Spinal cord (tissue), 10 donors: Measurements from ENCODE around the gene ZNF516. TPM values are rescaled to one million over a fixed set of nuclear protein-coding genes. Genes with fewer than 3 reads are reported as not detected.

ENCODE experiments used
- DNase-seq, 6 donors: peaks; one replicate each; pipeline versions ENCODE4 v3.0.0 to v3.0.0-alpha.2; 2013 to 2015; ENCODE audit warnings: low spot score in 6 of 6, low read depth in 4 of 6
- H3K27ac ChIP-seq: one replicate; pipeline ENCODE4 v1.5.1; 2013; ENCODE audit warnings: low read depth, low read length, control low read depth
- H3K27me3 ChIP-seq: one replicate; pipeline ENCODE4 v1.6.1; 2013; ENCODE audit warnings: low read length; ENCODE audit not compliant: control insufficient read depth, insufficient read depth
- H3K36me3 ChIP-seq: one replicate; pipeline ENCODE4 v1.6.1; 2013; ENCODE audit warnings: low read length; ENCODE audit not compliant: control insufficient read depth, insufficient read depth
- H3K4me1 ChIP-seq: one replicate; pipeline ENCODE4 v1.6.1; 2013; ENCODE audit warnings: low read length; ENCODE audit not compliant: control insufficient read depth, insufficient read depth
- H3K4me3 ChIP-seq: one replicate; pipeline ENCODE4 v1.5.1; 2013; ENCODE audit warnings: low read depth, low read length, control low read depth
- H3K9me3 ChIP-seq: one replicate; pipeline ENCODE4 v1.6.1; 2013; ENCODE audit warnings: low read length; ENCODE audit not compliant: control insufficient read depth, insufficient read depth
- WGBS: methylation state at CpG from one replicate; pipeline ENCODE4 v1.1.5; 2013; ENCODE audit warnings: missing lambda C conversion rate; ENCODE audit not compliant: insufficient coverage; 5-methylcytosine and 5-hydroxymethylcytosine counted together
- polyA plus RNA-seq, 2 donors: library from polyadenylated mRNA; unstranded; fragments of 120-200 nt; gene quantifications; one replicate each; pipeline ENCODE4 v1.2.1, GENCODE V29; 2013; ENCODE audit not compliant: insufficient read length in 2 of 2
- total RNA-seq, 2 donors: library from RNA; depleted of rRNA in 1 of 2; stranded (reverse); fragments of 120-200 nt in 1 of 2; fragments of >200 nt in 1 of 2; gene quantifications; one replicate each; pipeline versions ENCODE4 v1.2.3 to v1.2.4, GENCODE V29; 2013 to 2014
- donor health status: healthy.

Gene ZNF516
- total and polyA plus RNA-seq, 4 donors: 25.1 to 33.8 (median 28.0) TPM

GRCh38 chr18:76368271-76368670, 126.8 kb downstream of the ZNF516 start:
- H3K9me3 ChIP-seq: no peaks in the 10 kb centered on the region
- no peaks in the 10 kb centered on the region for H3K27me3 ChIP-seq
- H3K36me3 ChIP-seq: peaks cover 21% of the 10 kb centered on the region
- H3K4me3 ChIP-seq: no peak overlapping the region
- no peak overlapping the region for H3K27ac ChIP-seq
- DNase-seq: peak in 1 of 6 donors; percentile 47
- H3K4me1 ChIP-seq: peaks cover 13% of the 10 kb centered on the region
- WGBS: 60% methylated on average over 1 of the region's 3 CpGs

DNA sequence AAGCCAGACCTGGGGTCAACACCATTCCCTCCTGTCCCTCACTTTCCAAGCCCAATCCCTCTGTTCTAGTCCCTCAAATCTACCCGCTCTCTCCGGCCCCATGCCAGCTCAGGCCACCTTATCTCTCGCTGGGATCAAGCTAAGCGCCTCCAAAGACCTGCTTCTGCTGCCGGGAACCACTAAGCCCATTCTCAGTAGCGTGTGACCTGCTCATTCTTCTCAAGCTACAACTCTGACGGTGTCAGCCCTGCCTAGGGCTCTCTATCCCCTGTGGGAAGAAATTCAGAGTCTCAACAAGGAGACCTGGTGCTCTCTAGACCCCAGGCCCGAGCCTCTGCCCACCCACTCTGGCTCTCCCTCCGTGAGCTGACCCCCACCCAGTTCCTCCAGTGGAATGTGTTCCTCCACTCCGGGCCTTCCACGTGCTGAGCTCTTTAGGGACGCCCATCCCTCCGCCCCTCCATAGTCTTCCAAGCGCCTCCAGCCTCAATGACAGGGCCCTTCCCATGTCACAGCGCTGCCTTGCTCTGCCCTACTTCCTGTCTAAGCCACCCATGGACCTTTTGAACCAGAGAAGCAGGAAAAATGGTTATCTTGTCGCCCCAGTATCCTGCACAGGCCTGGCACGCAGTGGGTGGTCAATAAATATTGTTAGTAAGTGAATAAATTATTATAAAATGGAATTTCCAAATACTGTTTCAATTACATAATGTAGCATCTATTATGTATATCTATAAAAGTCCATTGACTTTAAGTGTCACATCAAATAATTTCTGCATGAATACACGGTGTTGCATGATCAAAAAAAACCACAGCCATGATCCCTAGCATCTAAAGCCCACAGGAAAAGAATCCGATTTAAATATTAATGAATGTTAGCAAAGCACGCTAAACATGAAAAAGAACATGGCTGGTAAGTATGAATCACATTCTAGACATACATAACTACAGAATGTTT, 127.6 kb downstream of the ZNF516 start:
- Histone ChIP-seq H3K4me1 (peaks cover 13% of the 10 kb centered on the region), H3K27ac (no peak overlapping the region), H3K27me3 (no peaks in the 10 kb centered on the region), H3K36me3 (peaks cover 21% of the 10 kb centered on the region), H3K9me3 (no peaks in the 10 kb centered on the region), H3K4me3 (no peak overlapping the region)
- peak in 1 of 6 donors; percentile 24 for DNase-seq
- 96% methylated on average over 13 of the region's 20 CpGs for WGBS

GRCh38 chr18:76365561-76365960, 129.5 kb downstream of the ZNF516 start:
- no peak overlapping the region for H3K27ac ChIP-seq
- H3K4me3 ChIP-seq: no peak overlapping the region
- peaks cover 12% of the 10 kb centered on the region for H3K36me3 ChIP-seq
- no peaks in the 10 kb centered on the region for H3K27me3 ChIP-seq
- DNase-seq: no peak
- 73% methylated on average over 2 of the region's 10 CpGs for WGBS
- H3K4me1 ChIP-seq: no peaks in the 10 kb centered on the region
- no peaks in the 10 kb centered on the region for H3K9me3 ChIP-seq

DNA sequence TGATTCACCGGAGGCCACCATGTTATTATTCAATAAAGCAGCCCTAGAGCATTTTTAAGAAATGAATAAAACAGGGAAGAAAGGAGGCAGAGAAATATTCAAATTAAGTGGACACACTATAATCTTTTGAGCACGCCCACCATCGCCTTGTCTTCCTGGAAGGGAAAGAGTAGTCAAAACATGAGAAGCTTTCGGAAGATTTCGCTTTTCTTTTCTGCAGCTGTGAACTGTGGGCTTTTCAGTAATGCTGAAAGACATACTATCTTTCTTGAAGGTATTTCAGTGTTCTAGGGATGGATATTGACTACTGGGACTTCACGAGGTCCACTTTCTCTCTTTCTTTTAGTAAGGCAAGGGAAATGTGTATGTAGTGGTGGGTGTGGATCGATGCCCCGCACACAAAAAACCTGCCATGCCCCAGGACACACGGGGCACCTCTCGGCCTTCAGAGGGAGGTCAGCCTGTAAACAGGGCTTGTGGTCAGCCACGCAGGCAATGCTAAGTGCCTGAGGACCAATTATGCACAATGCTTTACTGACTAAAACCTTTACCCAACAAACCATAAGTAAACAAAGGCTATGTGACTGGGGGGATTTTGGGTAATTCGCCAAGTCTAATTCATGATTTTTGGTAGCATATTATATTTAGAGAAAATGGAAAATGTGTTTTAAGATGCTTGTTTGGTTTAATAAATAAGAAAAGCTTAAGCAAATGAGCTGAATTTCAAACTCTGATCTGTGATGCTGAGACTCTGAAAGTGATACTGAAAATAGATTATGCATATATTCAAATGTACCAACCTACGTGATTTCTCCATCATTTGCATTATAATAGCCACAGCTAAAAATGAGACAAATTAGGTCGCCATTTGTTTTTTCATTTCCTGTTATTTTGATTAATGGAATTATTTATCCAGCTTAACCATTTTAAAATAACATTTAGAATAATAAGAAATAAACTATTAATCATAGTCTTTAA, 130.5 kb downstream of the ZNF516 start:
- no peak overlapping the region for H3K4me3 ChIP-seq
- peak in 1 of 6 donors; percentile 17 for DNase-seq
- H3K4me1 ChIP-seq: no peaks in the 10 kb centered on the region
- no peak overlapping the region for H3K27ac ChIP-seq
- H3K27me3 ChIP-seq: no peaks in the 10 kb centered on the region
- peaks cover 12% of the 10 kb centered on the region for H3K36me3 ChIP-seq
- H3K9me3 ChIP-seq: no peaks in the 10 kb centered on the region
- 100% methylated on average over 3 of the region's 14 CpGs for WGBS

- Histone ChIP-seq H3K27me3 (no peaks in the 10 kb centered on the region), H3K4me3 (no peak overlapping the region), H3K9me3 (no peaks in the 10 kb centered on the region), H3K36me3 (peaks cover 17% of the 10 kb centered on the region), H3K4me1 (peaks cover 3% of the 10 kb centered on the region), H3K27ac (no peak overlapping the region)
- DNase-seq: no peak
- 84% methylated on average over 8 of the region's 12 CpGs for WGBS
These were observed 131.5 kb downstream of the ZNF516 start for GRCh38 chr18:76363436-76364120.

- peak in 1 of 6 donors; percentile 72 for DNase-seq
- no peak overlapping the region for H3K27ac ChIP-seq
- WGBS: 74% methylated on average over 3 of the region's 7 CpGs
- H3K9me3 ChIP-seq: no peaks in the 10 kb centered on the region
- no peaks in the 10 kb centered on the region for H3K27me3 ChIP-seq
- peaks cover 6% of the 10 kb centered on the region for H3K4me1 ChIP-seq
- H3K36me3 ChIP-seq: peaks cover 17% of the 10 kb centered on the region
- H3K4me3 ChIP-seq: no peak overlapping the region
These were observed 132.4 kb downstream of the ZNF516 start for GRCh38 chr18:76362676-76363075.

GRCh38 chr18:76361219-76361618, 133.8 kb downstream of the ZNF516 start:
- H3K4me3 ChIP-seq: no peak overlapping the region
- WGBS: 83% methylated on average over 2 of the region's 8 CpGs
- no peaks in the 10 kb centered on the region for H3K27me3 ChIP-seq
- H3K9me3 ChIP-seq: no peaks in the 10 kb centered on the region
- no peak overlapping the region for H3K27ac ChIP-seq
- peaks cover 24% of the 10 kb centered on the region for H3K36me3 ChIP-seq
- DNase-seq: no peak
- H3K4me1 ChIP-seq: peaks cover 8% of the 10 kb centered on the region

- H3K4me3 ChIP-seq: no peak overlapping the region
- 98% methylated on average over 12 of the region's 12 CpGs for WGBS
- H3K4me1 ChIP-seq: peaks cover 8% of the 10 kb centered on the region
- no peak for DNase-seq
- H3K9me3 ChIP-seq: no peaks in the 10 kb centered on the region
- no peak overlapping the region for H3K27ac ChIP-seq
- H3K36me3 ChIP-seq: peaks cover 22% of the 10 kb centered on the region
- no peaks in the 10 kb centered on the region for H3K27me3 ChIP-seq
These were observed 135.1 kb downstream of the ZNF516 start for GRCh38 chr18:76359909-76360308.

GRCh38 chr18:76358774-76359173, 136.3 kb downstream of the ZNF516 start:
- no peaks in the 10 kb centered on the region for H3K9me3 ChIP-seq
- WGBS: 93% methylated on average over 4 of the region's 8 CpGs
- H3K27ac ChIP-seq: no peak overlapping the region
- H3K4me3 ChIP-seq: no peak overlapping the region
- H3K4me1 ChIP-seq: peaks cover 8% of the 10 kb centered on the region
- no peak for DNase-seq
- peaks cover 22% of the 10 kb centered on the region for H3K36me3 ChIP-seq
- no peaks in the 10 kb centered on the region for H3K27me3 ChIP-seq
